Measurements from ENCODE around the gene RBBP6.

RBBP6 gene

DNA sequence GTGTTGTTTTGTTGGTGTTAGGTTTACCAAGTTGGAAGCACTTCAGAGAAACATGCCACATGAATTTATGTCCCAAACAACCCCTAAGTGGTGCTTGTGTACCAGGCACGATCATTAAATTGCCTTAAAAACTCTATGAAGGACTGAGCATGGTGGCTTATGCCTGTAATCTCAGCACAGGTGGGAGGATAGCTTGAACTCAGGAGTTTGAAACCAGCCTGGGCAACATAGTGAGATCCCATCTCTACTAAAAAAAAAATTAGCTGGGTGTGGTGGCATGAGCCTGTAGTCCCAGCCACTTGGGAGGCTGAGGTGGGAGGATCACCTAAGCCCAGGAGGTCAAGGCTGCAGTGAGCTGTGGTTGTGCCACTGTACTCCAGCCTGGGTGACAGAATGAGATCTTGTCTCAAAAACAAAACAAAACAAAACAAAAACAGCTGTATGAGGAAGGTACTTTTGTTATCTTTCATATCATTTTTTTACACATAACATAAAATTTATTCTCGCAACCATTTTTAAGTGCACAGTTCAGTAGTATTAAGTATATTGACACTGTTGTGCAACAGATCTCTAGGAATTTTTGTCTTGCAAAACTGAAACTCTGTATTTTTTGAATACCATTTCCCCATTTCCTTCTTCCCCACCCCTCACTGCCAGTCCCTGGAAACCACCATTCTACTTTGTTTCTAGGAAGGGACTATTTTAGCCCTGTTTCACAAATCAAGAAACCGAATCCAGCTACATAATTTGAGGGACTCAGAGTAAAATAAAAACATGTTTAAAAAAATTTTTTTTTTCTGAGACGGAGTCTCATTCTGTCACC, 14.3 kb upstream of the RBBP6 start:
- DNase-seq, result no peak

GRCh38 chr16:24525970-24526559, 13.3 kb upstream of the RBBP6 start:
- DNase-seq, result no peak

GRCh38 chr16:24526701-24527495, 12.5 kb upstream of the RBBP6 start:
- DNase-seq, result no peak

GRCh38 chr16:24531166-24531565, 8.2 kb upstream of the RBBP6 start:
- no peak for DNase-seq

DNA sequence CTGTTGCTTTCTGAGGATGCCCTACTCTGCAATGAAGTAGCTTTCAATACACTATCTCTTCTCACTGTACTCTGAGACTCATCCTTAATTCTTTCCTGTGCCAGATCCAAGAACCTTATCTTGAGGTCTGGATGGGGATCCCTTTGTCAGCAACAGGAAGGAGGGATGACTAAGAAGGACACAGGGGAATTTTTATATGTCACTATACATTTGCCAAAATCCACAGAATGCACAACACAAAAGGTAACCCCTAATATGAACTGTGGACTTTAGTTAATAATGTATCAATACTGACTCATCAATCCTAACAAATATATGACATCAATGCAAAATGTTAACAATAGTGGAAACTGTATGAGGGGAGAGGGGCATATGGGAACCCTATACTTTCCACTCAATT, 4.7 kb upstream of the RBBP6 start:
- no peak for DNase-seq

DNA sequence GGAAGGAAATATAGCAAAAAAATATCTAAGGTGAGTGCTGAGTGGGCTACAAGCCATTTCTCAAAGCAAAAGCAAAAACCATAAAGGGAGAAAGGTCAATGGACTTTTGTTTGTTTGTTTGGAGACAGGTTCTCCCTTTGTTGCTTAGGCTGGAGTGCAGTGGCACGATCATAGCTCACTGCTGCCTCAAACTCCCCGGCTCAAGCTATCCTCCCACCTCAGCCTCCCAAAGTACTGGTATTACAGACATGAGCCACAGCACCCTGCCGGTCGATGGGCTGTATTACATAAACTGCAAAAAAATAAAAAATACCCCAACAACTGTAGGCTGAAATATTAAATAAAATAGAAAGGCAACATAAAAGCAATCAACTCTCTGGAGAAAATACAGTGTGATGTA, 3.5 kb upstream of the RBBP6 start:
- no peak for DNase-seq

- no peak for DNase-seq
These were observed 2.7 kb upstream of the RBBP6 start for GRCh38 chr16:24536671-24537070.

GRCh38 chr16:24537474-24538337, 1.7 kb upstream of the RBBP6 start:
- no peak for DNase-seq

- DNase-seq, result no peak
These were observed 541 bp upstream of the RBBP6 start for GRCh38 chr16:24538756-24539294.

- peak; percentile 41 to 57 for DNase-seq
These were observed 660 bp downstream of the RBBP6 start for GRCh38 chr16:24539850-24540601.

DNA sequence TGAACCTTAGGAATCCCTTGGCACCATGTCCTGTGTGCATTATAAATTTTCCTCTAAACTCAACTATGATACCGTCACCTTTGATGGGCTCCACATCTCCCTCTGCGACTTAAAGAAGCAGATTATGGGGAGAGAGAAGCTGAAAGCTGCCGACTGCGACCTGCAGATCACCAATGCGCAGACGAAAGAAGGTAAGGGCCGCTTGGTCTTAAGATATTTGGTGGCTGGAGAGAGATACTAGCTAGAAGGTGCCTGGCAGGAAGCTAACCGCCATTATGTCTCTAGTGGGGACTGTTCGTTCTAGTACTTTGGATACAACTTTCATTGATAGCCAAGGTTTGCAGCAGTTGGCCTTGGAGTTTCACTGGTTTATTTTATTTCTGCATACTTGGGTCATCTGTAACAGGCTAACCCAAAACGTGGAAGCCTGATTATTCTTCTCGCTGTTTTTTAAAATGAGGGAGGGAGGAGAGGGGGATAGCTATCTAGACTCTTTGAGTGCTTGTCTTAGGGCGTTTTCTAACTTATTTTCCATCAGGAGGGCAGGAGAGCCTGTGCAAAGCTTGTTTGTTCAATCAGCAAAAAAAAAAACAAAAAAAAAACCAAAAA, 1.3 kb downstream of the RBBP6 start:
- DNase-seq, result peak in 1 of 2 donors; percentile 4

GRCh38 chr16:24541233-24541933, 2.0 kb downstream of the RBBP6 start:
- no peak for DNase-seq

DNA sequence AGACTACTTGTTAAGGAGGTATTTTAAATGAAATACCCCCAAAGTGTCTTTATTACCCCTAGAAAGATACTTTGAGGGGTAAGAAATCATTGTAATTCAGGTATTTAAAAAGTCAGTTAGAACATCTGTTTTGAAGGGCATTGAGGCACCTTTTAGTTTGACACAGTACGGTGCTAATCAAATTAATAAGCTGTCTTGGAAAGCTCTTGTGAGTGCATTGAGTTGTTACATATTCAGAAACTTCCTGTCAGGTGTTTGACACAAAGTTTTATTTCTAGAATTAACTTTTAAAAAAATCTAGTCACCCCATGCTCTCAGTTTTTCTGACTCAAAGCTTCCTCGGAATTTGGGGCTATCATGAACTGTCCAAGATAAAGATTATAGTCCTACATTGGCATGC, 4.6 kb downstream of the RBBP6 start:
- no peak for DNase-seq

DNA sequence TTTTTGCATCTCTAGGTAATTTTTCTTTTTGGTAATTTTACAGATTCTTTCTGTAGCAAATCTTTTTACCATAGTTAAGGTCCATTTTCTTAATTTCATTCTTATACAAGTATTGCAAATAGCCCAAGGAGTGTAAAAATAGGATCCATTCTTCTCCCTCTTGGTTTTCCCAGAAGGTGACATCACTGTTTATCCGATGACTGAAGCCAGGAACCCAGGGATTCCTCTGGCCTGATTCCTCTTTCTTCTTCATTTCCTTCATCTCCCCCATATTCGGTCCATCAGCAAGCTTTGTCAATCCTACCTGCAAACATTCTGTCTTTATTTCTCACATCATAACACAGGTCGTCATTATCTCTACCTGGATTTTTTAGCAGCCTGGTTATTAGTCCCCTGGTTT, 5.3 kb downstream of the RBBP6 start:
- no peak for DNase-seq

GRCh38 chr16:24550295-24550694, 10.9 kb downstream of the RBBP6 start:
- DNase-seq, result no peak

DNA sequence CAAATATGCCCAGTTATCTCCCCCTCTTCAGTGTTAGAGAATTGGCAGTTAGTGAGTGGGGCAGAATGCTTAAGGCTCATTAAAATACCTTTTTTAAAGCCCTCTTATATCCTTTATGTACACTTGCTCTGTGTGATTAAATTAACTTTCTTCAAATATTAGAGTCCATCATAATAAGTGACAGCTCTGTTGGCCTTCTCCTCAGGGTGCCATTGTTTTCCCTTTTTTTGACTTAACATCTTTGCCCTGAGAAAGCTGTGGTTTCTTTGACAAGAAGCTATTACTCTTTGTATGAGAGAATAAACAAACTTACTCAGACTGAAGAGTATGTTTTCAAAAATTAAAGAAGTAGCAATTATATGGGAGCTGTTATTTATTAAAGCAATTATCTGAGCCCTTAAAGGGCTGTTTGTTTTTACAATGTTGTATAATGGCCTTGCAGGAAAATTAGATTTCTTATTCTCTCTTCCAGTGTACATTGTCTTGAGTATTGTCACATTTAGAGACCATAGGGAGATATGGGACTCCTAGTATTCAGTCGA, 13.4 kb downstream of the RBBP6 start:
- no peak for DNase-seq

- no peak for DNase-seq
These were observed 14.6 kb downstream of the RBBP6 start for GRCh38 chr16:24553983-24554382.

- no peak for DNase-seq
These were observed 16.0 kb downstream of the RBBP6 start for GRCh38 chr16:24555346-24555872.

GRCh38 chr16:24562811-24563210, 23.4 kb downstream of the RBBP6 start:
- DNase-seq, result no peak

- no peak for DNase-seq
These were observed 29.0 kb downstream of the RBBP6 start for GRCh38 chr16:24568392-24568791.

All from activated CD4-positive, alpha-beta T cell treated with anti-CD3 and anti-CD28 coated beads for 4 hours (primary cell).